Measurements from ENCODE around the gene ARHGAP26. TPM values are rescaled to one million over a fixed set of nuclear protein-coding genes. Genes with fewer than 3 reads are reported as not detected.

Gene ARHGAP26
- total and polyA plus RNA-seq, 2 of the 4 experiments (the other 2 are of a cell fraction): 0.54 to 0.56 TPM

- Histone ChIP-seq H3K36me3 (ENCODE audit: control insufficient read depth, insufficient read depth, low read length) (no peaks in the 10 kb centered on the region), H3K9ac (ENCODE audit: low read depth, low read length) (no peak overlapping the region), H3K4me3 (ENCODE audit: insufficient read depth, low read depth, low read length) (no peak overlapping the region), H4K91ac (ENCODE audit: insufficient read depth, low read depth, low read length) (no peak overlapping the region; the same call in 1 of the 2 replicates), H4K5ac (ENCODE audit: low read depth, low read length) (peak overlapping the region; percentile 55; the same call in 1 of the 2 replicates), H2BK5ac (ENCODE audit: low read depth, low read length, poor library complexity, severe bottlenecking) (peak overlapping the region; percentile 4), H3K4ac (ENCODE audit: low read depth, low read length) (peak overlapping the region; percentile 60; the same call in 1 of the 2 replicates), H3K56ac (ENCODE audit: extremely low read depth, insufficient read depth, low read length) (no peak overlapping the region), H2BK120ac (ENCODE audit: low read depth, low read length) (peak overlapping the region; percentile 58; the same call in 1 of the 2 replicates), H3K14ac (replicated peaks; ENCODE audit: low read depth, low read length) (peak overlapping the region; percentile 37; the same call in 1 of the 2 replicates), H4K8ac (ENCODE audit: low read depth in 2 of 2, low read length in 2 of 2) (peak overlapping the region; percentile 11 to 32; a peak in 2 of 4 replicates), H2AK9ac (replicated peaks; ENCODE audit: low read depth, low read length, poor library complexity) (no peak overlapping the region), H3K27me3 (ENCODE audit: control insufficient read depth, insufficient read depth, low read length) (no peaks in the 10 kb centered on the region), H2BK20ac (ENCODE audit: low read depth, low read length) (peak overlapping the region; percentile 77), H3K4me2 (ENCODE audit: low read depth, low read length) (no peak overlapping the region), H3K18ac (ENCODE audit: low read depth, low read length) (peak overlapping the region; percentile 84), H3K4me1 (ENCODE audit: control insufficient read depth, insufficient read depth, low read length) (peaks cover 26% of the 10 kb centered on the region), H4K20me1 (ENCODE audit: insufficient read depth, low read length) (no peaks in the 10 kb centered on the region), H2AFZ (replicated peaks; ENCODE audit: low read length, poor library complexity) (no peak overlapping the region), H3K9me1 (ENCODE audit: insufficient read depth, low read length) (peaks cover 17% of the 10 kb centered on the region), H2BK15ac (ENCODE audit: low read depth, low read length) (peak overlapping the region; percentile 22; the same call in 1 of the 3 replicates), H3K9me3 (ENCODE audit: control insufficient read depth, insufficient read depth, low read length) (no peaks in the 10 kb centered on the region), H2AK5ac (ENCODE audit: low read depth, low read length) (peak overlapping the region; percentile 58; the same call in 1 of the 2 replicates), H3K27ac (ENCODE audit: insufficient read depth, low read length) (no peak overlapping the region), H3K23ac (ENCODE audit: low read depth, low read length) (no peak overlapping the region), H3K79me1 (ENCODE audit: low read depth in 1 of 2, low read length in 2 of 2) (no peaks in the 10 kb centered on the region)
- no peak for DNase-seq
- TF ChIP-seq MXI1 (IDR thresholded peaks at IDR 0.05; ENCODE audit: borderline replicate concordance, low read depth, low read length) (no peak), ELK1 (IDR thresholded peaks at IDR 0.05; ENCODE audit: borderline replicate concordance, low read depth, low read length) (no peak), MAZ (IDR thresholded peaks at IDR 0.05; ENCODE audit: borderline replicate concordance, low read depth, low read length) (no peak), MAFK (IDR thresholded peaks at IDR 0.05; ENCODE audit: low read depth, low read length) (no peak), CEBPB (IDR thresholded peaks at IDR 0.05; ENCODE audit: low read depth, low read length) (no peak), CTCF (conservative IDR thresholded peaks at IDR 0.05; ENCODE audit: low read depth, low read length) (no peak)
- no TSS peak for BruUV-seq (replicated peaks)
- ATAC-seq (ENCODE audit: low read depth): no peak
- dilution Hi-C loops (cut with HindIII; ENCODE audit: low sequenced_read_pairs, unreplicated experiment): no loop called here
- POLR2A ChIA-PET (ENCODE audit: unreplicated experiment): interaction anchor here (0.6 kb wide), 1 partner anchor 1100 kb away, joined by 3 read pairs; no protein-coding TSS in a partner anchor
- WGBS, 2 experiments (ENCODE audit: extremely low coverage in 2 of 2, insufficient read length in 1 of 2): no CpG with 5 or more reads among the region's 2 CpGs
- in situ Hi-C loops (cut with MboI; ENCODE audit: low sequenced_read_pairs): no loop called here
- intact Hi-C loops (cut with micrococcal nuclease): no loop called here
- CTCF ChIA-PET: interaction anchor here (0.9 to 1.2 kb wide), 2 partner anchors 12 to 701 kb away, joined by 3 read pairs; no protein-coding TSS in a partner anchor
These were observed 286.8 kb downstream of the ARHGAP26 start for GRCh38 chr5:143056792-143057579.
